Kidney capillary endothelial cell (primary cell): Measurements from ENCODE around the gene BRD3.

Experiments used
- DNase-seq: peaks from one replicate; pipeline ENCODE4 v3.0.0-alpha.2; 2018; ENCODE audit warnings: low spot score

Gene BRD3

GRCh38 chr9:134039386-134040175 is 28.2 kb downstream of the BRD3 start:
- DNase-seq = no peak

DNA sequence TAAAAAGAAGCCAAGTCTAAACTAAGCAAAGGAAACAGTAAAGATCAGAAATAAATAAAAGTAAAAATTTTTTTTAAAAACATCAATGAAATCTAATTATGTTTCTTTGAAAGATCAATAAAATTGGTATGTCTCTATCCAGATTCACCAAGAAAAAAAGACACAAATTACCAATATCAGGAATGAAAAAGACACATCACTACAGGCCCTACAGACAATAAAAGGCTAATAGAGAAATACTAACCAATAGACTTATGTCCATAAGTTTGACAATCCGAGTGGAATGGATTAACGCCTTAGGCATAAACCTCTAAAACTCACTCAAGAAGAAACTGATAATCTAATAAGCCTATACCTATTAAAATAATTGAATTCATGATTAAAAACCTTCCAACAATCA is 30.2 kb downstream of the BRD3 start:
- no peak for DNase-seq

DNA sequence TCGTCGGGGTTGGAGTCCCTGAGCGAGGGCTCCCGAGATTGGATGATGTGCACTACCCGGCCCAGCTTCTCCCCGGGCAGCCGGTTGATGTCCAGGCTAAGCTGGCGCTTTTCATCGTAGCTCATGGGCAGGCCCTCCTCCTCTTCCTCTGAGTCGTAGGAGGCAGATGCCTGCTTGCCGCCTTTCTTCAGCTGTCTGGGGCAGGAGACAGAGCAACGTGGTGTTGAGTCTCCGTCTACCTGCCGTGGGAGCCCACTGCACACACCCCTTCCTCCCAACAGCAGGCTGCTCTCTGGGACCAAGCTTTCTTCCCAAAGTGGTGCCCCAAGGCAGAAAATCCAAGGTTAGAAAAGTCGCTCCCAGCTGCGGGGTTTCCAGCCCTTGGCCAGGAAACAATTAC is 31.7 kb downstream of the BRD3 start:
- DNase-seq = no peak

DNA sequence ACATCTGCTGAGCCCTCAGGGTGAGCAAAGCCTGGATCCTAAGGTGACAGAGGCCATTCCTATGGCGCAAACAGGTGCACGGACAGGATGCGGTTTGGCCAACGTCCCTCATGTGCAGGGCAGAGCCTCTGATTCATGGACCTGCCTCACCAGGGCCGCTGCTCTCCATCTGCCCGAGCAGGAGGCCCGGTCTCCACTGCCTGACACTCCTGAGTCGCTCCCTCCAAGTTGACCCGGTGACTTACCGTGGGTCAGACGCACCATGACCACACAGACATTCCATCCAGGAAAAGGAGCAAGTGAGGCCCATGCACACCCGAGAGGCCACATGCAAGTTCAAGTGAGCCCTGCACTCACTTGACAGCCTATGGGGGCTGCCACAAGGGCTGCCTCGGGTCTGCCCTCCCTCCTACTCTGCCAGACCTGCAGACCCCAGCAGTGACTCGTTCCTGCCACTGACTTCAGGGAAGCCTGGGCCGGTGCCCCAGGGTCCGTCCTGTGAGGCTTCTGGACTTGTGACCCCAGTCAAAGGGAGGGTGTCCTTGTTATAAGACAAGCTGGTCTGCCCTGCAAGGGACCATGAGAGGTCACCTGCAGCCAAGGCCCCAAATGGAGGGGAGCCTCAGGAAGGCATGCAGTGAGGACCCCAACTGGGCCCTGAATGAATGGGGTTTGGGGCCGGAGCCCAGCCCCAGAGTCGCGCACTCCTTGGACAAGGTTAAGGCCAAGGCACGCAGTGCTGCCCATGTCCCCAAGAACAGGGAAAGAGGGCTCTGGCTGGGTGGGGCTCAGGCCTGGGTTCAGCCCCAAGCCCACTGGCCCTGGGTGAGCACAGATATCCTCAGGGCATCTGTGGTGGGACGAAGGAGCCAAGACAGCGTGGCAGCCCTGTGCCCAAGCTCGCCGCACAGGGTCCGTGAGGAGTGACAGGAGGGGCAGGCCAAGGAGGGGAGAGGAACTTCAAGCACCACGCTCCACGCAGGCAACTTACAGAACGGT is 32.5 kb downstream of the BRD3 start:
- DNase-seq = no peak

GRCh38 chr9:134034215-134035040 is 33.4 kb downstream of the BRD3 start:
- no peak for DNase-seq

DNA sequence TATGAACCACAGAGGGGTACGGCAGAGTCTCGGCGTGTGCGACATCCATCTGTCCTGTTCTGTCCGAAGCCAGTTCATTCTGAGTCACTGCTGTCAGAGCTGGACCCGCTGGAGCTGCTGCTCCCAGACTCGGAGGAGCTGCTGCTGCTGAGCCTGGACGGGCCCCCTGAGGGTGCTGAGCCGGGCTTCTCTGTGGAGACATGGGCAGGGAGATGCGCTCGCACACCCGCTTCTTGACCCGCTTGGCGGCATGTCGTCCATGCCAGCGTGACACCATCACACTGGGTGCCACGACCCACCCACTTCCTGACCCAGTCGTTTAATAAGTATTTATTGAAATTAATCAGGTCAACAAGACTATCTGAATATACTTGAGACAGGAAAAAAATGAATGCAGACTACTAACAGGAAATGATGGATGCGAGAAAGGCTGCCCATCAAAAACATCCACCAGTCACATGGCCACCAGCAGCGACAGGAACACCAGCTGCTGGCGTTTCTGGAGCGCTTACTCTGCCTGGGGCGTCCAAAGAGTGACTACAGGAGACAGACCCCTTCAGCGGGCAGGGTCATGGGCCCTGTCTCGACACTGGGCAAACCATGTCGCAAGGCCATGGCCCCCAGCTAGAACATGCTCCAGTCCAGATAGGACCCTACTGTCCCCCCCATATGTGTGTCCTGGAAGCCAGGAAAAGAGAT is 34.2 kb downstream of the BRD3 start:
- no peak for DNase-seq

DNA sequence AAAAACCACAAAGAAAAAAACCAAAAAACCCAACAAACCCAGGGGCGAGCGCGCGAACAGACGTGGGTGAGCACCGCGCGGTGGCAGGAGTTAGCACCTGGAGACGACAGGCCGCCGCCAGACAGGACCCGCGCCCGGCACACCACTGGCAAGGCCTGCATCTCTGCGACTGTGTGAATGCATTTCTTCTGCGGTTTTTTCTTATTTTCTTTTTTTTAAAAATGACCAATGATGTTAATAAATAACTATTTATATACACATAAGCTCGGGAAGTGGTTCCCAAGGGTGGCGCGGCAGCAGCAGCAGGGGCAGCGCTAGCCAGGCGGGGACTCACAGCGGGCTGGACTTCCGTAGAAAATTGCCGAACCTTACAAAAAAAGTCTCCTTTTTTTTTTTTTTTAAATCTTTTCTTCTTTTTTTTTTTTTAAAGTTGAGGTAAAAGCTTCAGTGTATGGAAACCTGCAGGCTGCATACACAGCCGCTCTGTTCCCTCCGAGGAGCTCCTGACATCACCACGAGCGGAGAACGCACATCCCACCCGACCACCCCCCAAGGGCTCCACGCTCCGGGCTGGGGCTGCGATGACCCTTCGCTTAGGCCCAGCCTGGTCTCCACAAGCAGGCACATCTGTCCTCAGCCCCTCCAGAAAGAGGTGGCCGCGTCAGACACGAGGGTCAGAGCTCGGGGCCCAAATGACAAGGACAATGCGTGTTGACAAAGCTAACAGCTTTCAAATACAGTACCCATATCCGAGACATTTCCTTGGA is 35.2 kb downstream of the BRD3 start:
- DNase-seq = no peak

- no peak for DNase-seq
Observed at GRCh38 chr9:134031783-134032182, 36.0 kb downstream of the BRD3 start.

DNA sequence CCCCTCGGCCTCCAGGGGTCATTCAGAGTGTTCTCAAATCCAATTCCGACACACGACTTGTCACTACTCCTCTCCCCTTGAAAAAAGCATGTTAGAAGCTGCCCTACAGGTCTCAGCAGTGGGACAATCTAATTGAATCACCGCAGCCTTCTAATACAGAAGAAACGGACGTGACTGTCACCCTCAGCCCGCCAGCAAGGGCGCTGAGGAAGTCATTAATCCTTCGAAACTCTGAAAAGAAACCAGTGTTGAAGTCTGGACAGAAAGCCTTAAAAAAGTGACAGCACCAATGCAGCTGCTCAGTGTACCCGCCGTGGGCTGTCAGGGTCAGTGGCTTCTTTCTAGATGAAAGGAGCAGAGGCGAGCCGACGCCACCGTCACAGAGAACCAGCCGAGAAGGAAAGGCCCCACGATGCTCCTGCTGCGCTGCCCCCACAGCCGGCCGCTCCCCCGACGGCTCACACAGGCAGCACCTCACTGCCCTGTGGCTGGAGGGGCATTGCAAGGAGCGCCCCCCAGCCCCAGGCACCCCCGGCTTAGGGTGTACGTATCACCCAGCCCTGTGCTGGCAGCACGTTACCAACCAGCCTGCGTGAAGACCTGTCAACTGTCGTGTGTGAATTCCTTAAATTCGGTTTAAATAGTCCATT is 36.9 kb downstream of the BRD3 start:
- DNase-seq = peak; percentile 71

DNA sequence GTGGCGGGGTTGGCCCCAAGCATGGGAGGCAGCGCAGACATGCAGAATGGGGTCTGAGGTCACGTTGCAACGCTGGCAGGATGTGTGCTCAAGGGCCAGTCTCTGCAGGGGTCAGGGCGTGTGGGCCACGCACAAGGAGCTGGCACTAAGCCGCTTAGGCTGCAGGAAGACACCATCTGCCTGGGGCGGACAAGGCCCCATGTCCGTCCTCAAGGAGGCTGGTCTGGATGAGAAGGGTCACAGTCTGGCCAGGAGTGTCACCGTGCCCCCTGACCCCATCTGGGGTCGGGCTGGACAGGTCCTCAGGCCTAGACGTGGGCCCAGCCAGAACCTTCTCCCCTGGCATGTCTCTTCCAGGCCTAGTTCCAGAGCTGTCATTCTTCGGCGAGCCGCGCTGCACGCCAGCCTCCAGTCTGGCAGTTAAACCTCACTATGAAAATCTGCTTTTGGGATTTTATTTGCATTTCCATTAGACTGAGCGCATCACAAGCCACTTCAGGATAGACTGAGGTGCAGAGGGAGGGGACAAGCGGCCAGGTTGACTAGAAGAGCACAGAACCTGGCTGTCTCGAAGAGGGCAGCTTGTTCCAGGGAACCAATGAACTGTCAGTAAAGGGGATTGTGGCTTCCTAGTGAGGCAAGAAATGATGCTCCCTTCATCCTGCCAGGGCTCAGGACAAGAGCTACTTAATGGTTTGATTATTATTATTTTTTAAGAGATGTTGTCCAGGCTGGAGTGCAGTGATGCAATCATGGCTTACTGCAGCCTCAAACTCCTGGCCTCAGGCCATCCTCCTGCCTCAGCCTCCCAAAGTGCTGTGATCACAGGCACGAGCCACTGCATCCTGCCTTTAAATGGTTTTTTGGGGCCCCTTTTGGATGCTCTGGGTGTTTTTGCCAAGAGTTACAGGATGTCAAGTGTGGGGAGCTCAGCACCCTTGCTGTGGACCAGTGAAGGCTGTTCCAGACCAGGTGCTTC is 38.3 kb downstream of the BRD3 start:
- no peak for DNase-seq

GRCh38 chr9:134028575-134029247 is 39.1 kb downstream of the BRD3 start:
- DNase-seq = no peak

GRCh38 chr9:134028076-134028475 is 39.8 kb downstream of the BRD3 start:
- DNase-seq = no peak

- no peak for DNase-seq
Observed at GRCh38 chr9:134027561-134027960, 40.3 kb downstream of the BRD3 start.

GRCh38 chr9:134026981-134027380 is 40.8 kb downstream of the BRD3 start:
- no peak for DNase-seq

GRCh38 chr9:134026581-134026980 is 41.2 kb downstream of the BRD3 start:
- no peak for DNase-seq

GRCh38 chr9:134025606-134026541 is 42.0 kb downstream of the BRD3 start:
- DNase-seq = peak; percentile 23
